Vagina (tissue), 2 donors: ENCODE measurements around the gene TAGLN. TPM values are rescaled to one million over a fixed set of nuclear protein-coding genes. Genes with fewer than 3 reads are reported as not detected.

ENCODE experiments used
- DNase-seq, 2 donors: peaks; one replicate each; pipeline ENCODE4 v3.0.0-alpha.2; 2017; ENCODE audit errors: extremely low spot score in 2 of 2
- H3K27ac ChIP-seq: fragments of 200-600 bp; sonication (generic); one replicate; pipeline ENCODE4 v1.5.1; 2019
- H3K27me3 ChIP-seq: fragments of 200-600 bp; sonication (generic); one replicate; pipeline ENCODE4 v1.5.1; 2019
- H3K36me3 ChIP-seq, 2 donors: fragments of 200-600 bp; sonication (generic); one replicate each; pipeline ENCODE4 v1.5.1; 2017 to 2019
- H3K4me1 ChIP-seq: fragments of 200-600 bp; sonication (generic); one replicate; pipeline ENCODE4 v1.5.1; 2019
- H3K4me3 ChIP-seq, 2 donors: fragments of 200-600 bp; sonication (generic); 1 replicate in 1 of 2; 2 replicates in 1 of 2; pipeline ENCODE4 v1.5.1; 2016 to 2019
- H3K9me3 ChIP-seq: fragments of 200-600 bp; sonication (generic); one replicate; pipeline ENCODE4 v1.5.1; 2019
- CTCF ChIP-seq, 3 experiments: fragments of 450-650 bp in 2 of 3; fragments of 200-600 bp in 1 of 3; sonication (generic) in 1 of 3; IDR thresholded peaks; one replicate each; pipeline ENCODE4 v1.5.1; 2017 to 2019; ENCODE audit warnings: antibody characterized with exemption in 3 of 3, mild to moderate bottlenecking in 2 of 3, moderate library complexity in 2 of 3
- POLR2A ChIP-seq, 2 donors: fragments of 450-650 bp; IDR thresholded peaks; one replicate each; pipeline ENCODE4 v1.6.1; 2017; ENCODE audit warnings: antibody characterized with exemption in 2 of 2, mild to moderate bottlenecking in 2 of 2, moderate library complexity in 2 of 2
- POLR2AphosphoS5 ChIP-seq, 2 donors: sonication (generic); formaldehyde crosslinking; IDR thresholded peaks; one replicate each; pipeline ENCODE4 v1.9.0; 2017; ENCODE audit warnings: antibody characterized with exemption in 2 of 2, mild to moderate bottlenecking in 2 of 2, low read depth in 1 of 2; ENCODE audit not compliant: insufficient read depth in 1 of 2
- intact Hi-C: fragments of 100-400 bp; cut with DNase I; formaldehyde crosslinking; loops from one replicate; pipeline ENCODE4 v1.15.1; 2023
- total RNA-seq: library from RNA; depleted of rRNA; stranded (reverse); fragments of >200 nt; gene quantifications from one replicate; pipeline ENCODE4 v1.2.3, GENCODE V29; 2016

TAGLN gene
- total RNA-seq, 1 donor from 2014 or later: 1,935 TPM

- Histone ChIP-seq H3K27ac (no peak overlapping the region), H3K9me3 (no peaks in the 10 kb centered on the region), H3K36me3 (peaks cover 2 to 55% of the 10 kb centered on the region in 2 donors), H3K4me1 (no peaks in the 10 kb centered on the region), H3K4me3 (no peak overlapping the region), H3K27me3 (no peaks in the 10 kb centered on the region)
- TF ChIP-seq CTCF (IDR thresholded peaks at IDR 0.05) (no peak), POLR2AphosphoS5 (IDR thresholded peaks at IDR 0.05; ENCODE audit: insufficient read depth in 1 of 2, low read depth in 1 of 2) (no peak), POLR2A (IDR thresholded peaks at IDR 0.05) (no peak)
- DNase-seq: no peak
- intact Hi-C loops: no loop called here
Measured at GRCh38 chr11:117188620-117189081, 10.5 kb upstream of the TAGLN start.

- Histone ChIP-seq H3K4me3 (no peak overlapping the region), H3K36me3 (peaks cover 2 to 56% of the 10 kb centered on the region in 2 donors), H3K9me3 (no peaks in the 10 kb centered on the region), H3K27ac (no peak overlapping the region), H3K4me1 (no peaks in the 10 kb centered on the region), H3K27me3 (no peaks in the 10 kb centered on the region)
- TF ChIP-seq POLR2AphosphoS5 (IDR thresholded peaks at IDR 0.05; ENCODE audit: insufficient read depth in 1 of 2, low read depth in 1 of 2) (no peak), POLR2A (IDR thresholded peaks at IDR 0.05) (no peak), CTCF (IDR thresholded peaks at IDR 0.05) (no peak)
- DNase-seq: no peak
- intact Hi-C loops: no loop called here
Measured at GRCh38 chr11:117189191-117189940, 9.8 kb upstream of the TAGLN start.

GRCh38 chr11:117189941-117190544 lies 9.1 kb upstream of the TAGLN start:
- TF ChIP-seq POLR2A (IDR thresholded peaks at IDR 0.05) (no peak), POLR2AphosphoS5 (IDR thresholded peaks at IDR 0.05; ENCODE audit: insufficient read depth in 1 of 2, low read depth in 1 of 2) (no peak), CTCF (IDR thresholded peaks at IDR 0.05) (no peak)
- intact Hi-C loops: no loop called here
- DNase-seq: no peak
- Histone ChIP-seq H3K27me3 (no peaks in the 10 kb centered on the region), H3K4me1 (no peaks in the 10 kb centered on the region), H3K4me3 (no peak overlapping the region), H3K36me3 (peaks cover 2 to 56% of the 10 kb centered on the region in 2 donors), H3K9me3 (no peaks in the 10 kb centered on the region), H3K27ac (no peak overlapping the region)

GRCh38 chr11:117191680-117192400 lies 7.3 kb upstream of the TAGLN start:
- H3K36me3 ChIP-seq: peaks cover 2 to 53% of the 10 kb centered on the region in 2 donors
- H3K4me1 ChIP-seq: no peaks in the 10 kb centered on the region
- no peak overlapping the region for H3K27ac ChIP-seq
- DNase-seq: no peak
- H3K9me3 ChIP-seq: no peaks in the 10 kb centered on the region
- H3K27me3 ChIP-seq: no peaks in the 10 kb centered on the region
- H3K4me3 ChIP-seq: no peak overlapping the region
- intact Hi-C loops: no loop called here
- TF ChIP-seq CTCF (IDR thresholded peaks at IDR 0.05): no peak
- TF ChIP-seq POLR2A (IDR thresholded peaks at IDR 0.05): no peak
- no peak for TF ChIP-seq POLR2AphosphoS5 (IDR thresholded peaks at IDR 0.05; ENCODE audit: insufficient read depth in 1 of 2, low read depth in 1 of 2)
